ENCODE data around the gene PNLIPRP1. TPM values are rescaled to one million over a fixed set of nuclear protein-coding genes. Genes with fewer than 3 reads are reported as not detected.

PNLIPRP1 gene
- total RNA-seq, 1 experiment from 2014 or later, result not detected

DNA sequence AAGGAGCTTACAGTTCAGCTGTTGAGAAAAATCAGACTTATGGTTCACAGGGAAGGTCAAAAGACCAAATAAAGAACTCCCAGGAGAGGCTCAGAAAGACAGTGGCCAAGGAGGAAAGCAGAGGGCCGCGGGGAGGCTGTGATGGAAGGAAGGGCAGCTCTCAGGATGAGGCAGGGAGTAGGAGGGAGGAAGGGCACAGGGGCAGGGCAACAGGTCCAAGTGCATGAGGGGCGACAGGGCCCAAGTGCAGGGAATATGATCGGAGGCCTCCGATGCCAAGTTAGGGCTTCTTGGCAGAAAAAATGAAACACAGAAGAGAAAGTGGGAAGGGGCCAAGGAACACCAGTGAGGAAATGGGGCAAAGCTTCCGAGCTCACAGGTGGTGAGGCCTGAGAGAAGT is 16.6 kb downstream of the PNLIPRP1 start:
- Histone ChIP-seq H3K27ac (no peak overlapping the region), H3K36me3 (ENCODE audit: low read depth) (no peaks in the 10 kb centered on the region), H3K4me3 (no peak overlapping the region), H3K79me2 (ENCODE audit: low read depth) (no peaks in the 10 kb centered on the region), H4K20me1 (ENCODE audit: insufficient read depth) (no peaks in the 10 kb centered on the region), H3K4me1 (replicated peaks; ENCODE audit: insufficient read depth) (no peaks in the 10 kb centered on the region), H3K9me2 (ENCODE audit: insufficient read depth) (no peaks in the 10 kb centered on the region), H3K27me3 (ENCODE audit: insufficient read depth, low read depth) (peaks cover 28% of the 10 kb centered on the region), H3K9me3 (ENCODE audit: insufficient read depth, low read depth) (no peaks in the 10 kb centered on the region), H3K4me2 (no peak overlapping the region), H2AFZ (no peak overlapping the region), H3F3A (ENCODE audit: insufficient read depth, low read depth) (no peaks in the 10 kb centered on the region)
- no peak for DNase-seq
- ChIA-PET POLR2A (ENCODE audit: unreplicated experiment) (no interaction called here), CTCF (no interaction called here)
- no TSS peak for BruUV-seq (replicated peaks)
- intact Hi-C loops (cut with micrococcal nuclease; ENCODE audit: unreplicated experiment), result no loop called here
- no peak for TF ChIP-seq CTCF (conservative IDR thresholded peaks at IDR 0.05)

- DNase-seq, result no peak
- no peak for TF ChIP-seq EZH2 (IDR thresholded peaks at IDR 0.05; ENCODE audit: low read depth)
- TF ChIP-seq CTCF (conservative IDR thresholded peaks at IDR 0.05), result no peak
- Histone ChIP-seq H3K27ac (no peak overlapping the region), H3F3A (ENCODE audit: insufficient read depth, low read depth) (no peaks in the 10 kb centered on the region), H3K9me2 (ENCODE audit: insufficient read depth) (no peaks in the 10 kb centered on the region), H3K4me2 (no peak overlapping the region), H3K79me2 (ENCODE audit: low read depth) (no peaks in the 10 kb centered on the region), H4K20me1 (ENCODE audit: insufficient read depth) (no peaks in the 10 kb centered on the region), H3K4me1 (replicated peaks; ENCODE audit: insufficient read depth) (no peaks in the 10 kb centered on the region), H2AFZ (no peak overlapping the region), H3K36me3 (ENCODE audit: low read depth) (no peaks in the 10 kb centered on the region), H3K4me3 (no peak overlapping the region), H3K9me3 (ENCODE audit: insufficient read depth, low read depth) (no peaks in the 10 kb centered on the region), H3K27me3 (ENCODE audit: insufficient read depth, low read depth) (peaks cover 29% of the 10 kb centered on the region)
- ChIA-PET POLR2A (ENCODE audit: unreplicated experiment) (no interaction called here), CTCF (no interaction called here)
- intact Hi-C loops (cut with micrococcal nuclease; ENCODE audit: unreplicated experiment), result no loop called here
- BruUV-seq (replicated peaks), result no TSS peak
Measured at GRCh38 chr10:116608686-116609594, 18.2 kb downstream of the PNLIPRP1 start.

DNA sequence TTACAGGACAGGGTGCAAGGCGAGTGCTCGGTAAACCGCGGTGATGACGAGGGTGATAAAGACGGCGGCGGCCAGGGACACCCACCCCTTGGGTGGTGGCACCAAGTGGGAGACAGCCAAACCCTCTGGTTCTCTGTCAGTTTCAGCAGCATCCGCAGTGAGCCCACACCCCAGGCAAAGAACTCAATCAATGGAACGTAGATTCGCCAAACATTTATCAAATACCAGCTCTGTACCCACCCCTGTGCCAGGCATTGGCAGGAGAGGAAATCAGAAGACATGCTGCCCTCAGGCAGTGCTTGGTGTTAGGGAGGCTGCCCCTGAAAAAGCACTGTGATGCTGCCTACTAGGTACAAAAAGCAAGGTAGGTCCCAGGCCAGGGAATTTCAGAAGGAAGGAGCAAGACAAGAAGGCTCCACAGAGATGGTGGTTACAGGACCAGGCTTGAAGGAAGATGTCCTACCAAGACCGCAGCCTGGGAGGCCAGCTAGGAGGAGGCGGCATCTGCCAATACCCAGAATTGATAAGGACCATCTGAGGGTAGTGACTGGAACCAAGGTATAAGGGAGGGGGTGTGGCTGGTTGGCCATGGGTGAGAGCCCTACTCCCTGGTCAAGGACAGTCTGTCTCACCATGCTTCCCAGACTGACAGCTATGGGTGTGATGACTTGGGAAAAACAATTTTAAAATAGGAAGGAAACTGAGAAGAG is 19.8 kb downstream of the PNLIPRP1 start:
- DNase-seq, result no peak
- no peak for TF ChIP-seq CTCF (conservative IDR thresholded peaks at IDR 0.05)
- TF ChIP-seq EZH2 (IDR thresholded peaks at IDR 0.05; ENCODE audit: low read depth), result no peak
- ChIA-PET POLR2A (ENCODE audit: unreplicated experiment) (no interaction called here), CTCF (no interaction called here)
- no peaks in the 10 kb centered on the region for H3K36me3 ChIP-seq (ENCODE audit: low read depth)
- H3K4me3 ChIP-seq, result no peak overlapping the region
- BruUV-seq (replicated peaks), result no TSS peak
- H3K9me3 ChIP-seq (ENCODE audit: insufficient read depth, low read depth), result no peaks in the 10 kb centered on the region
- intact Hi-C loops (cut with micrococcal nuclease; ENCODE audit: unreplicated experiment), result no loop called here
- H2AFZ ChIP-seq, result no peak overlapping the region
- H3K4me1 ChIP-seq (replicated peaks; ENCODE audit: insufficient read depth), result no peaks in the 10 kb centered on the region
- no peaks in the 10 kb centered on the region for H3K9me2 ChIP-seq (ENCODE audit: insufficient read depth)
- peaks cover 21% of the 10 kb centered on the region for H3K27me3 ChIP-seq (ENCODE audit: insufficient read depth, low read depth)
- H3F3A ChIP-seq (ENCODE audit: insufficient read depth, low read depth), result no peaks in the 10 kb centered on the region
- H3K79me2 ChIP-seq (ENCODE audit: low read depth), result no peaks in the 10 kb centered on the region
- H4K20me1 ChIP-seq (ENCODE audit: insufficient read depth), result no peaks in the 10 kb centered on the region
- H3K27ac ChIP-seq, result no peak overlapping the region
- H3K4me2 ChIP-seq, result no peak overlapping the region
